Measurements from ENCODE around the gene PTGDR2.
A peak's percentile ranks its signal among the peaks of the same experiment; 100 is the strongest.

PTGDR2 gene

DNA sequence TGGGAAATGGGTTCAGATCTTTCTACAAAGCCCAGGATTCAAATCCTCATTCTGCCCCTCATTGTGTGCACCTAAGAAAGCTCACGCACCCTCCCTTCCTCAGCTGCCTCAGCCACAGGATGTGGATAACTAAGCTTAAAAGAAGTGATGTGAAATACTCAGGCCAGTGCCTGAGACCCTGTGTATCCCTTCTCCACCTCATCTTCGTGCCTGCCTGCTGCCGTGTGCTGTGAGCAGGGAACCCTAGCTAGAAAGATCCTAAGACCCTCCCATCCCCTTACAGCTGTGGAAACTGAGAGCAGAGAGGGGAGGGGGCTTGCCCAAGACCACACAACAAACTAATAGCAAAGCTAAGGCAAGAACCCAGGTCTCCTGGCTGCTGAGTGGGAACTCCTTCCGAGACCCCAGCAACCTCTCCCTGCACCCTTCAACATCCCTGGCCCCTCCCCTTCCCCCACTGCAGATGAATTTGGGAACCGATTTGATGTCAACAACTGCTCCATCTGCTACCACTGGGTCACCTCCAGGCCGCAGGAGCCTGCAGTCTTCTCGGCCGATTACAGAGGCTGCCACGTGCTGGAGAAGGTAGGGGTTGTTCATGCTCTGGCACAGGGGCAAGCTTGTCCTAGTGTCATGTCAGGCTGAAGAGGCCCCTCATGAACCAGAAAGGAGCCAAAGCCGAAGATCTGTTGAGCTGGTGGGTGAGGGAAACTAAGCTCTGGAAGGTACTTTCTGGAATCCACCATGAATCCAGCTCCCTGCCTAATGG is 13.1 kb upstream of the PTGDR2 start:
- TF ChIP-seq, protein P1, sequence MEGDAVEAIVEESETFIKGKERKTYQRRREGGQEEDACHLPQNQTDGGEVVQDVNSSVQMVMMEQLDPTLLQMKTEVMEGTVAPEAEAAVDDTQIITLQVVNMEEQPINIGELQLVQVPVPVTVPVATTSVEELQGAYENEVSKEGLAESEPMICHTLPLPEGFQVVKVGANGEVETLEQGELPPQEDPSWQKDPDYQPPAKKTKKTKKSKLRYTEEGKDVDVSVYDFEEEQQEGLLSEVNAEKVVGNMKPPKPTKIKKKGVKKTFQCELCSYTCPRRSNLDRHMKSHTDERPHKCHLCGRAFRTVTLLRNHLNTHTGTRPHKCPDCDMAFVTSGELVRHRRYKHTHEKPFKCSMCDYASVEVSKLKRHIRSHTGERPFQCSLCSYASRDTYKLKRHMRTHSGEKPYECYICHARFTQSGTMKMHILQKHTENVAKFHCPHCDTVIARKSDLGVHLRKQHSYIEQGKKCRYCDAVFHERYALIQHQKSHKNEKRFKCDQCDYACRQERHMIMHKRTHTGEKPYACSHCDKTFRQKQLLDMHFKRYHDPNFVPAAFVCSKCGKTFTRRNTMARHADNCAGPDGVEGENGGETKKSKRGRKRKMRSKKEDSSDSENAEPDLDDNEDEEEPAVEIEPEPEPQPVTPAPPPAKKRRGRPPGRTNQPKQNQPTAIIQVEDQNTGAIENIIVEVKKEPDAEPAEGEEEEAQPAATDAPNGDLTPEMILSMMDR (conservative IDR thresholded peaks at IDR 0.05): no peak
- H3K27ac ChIP-seq: no peak overlapping the region

DNA sequence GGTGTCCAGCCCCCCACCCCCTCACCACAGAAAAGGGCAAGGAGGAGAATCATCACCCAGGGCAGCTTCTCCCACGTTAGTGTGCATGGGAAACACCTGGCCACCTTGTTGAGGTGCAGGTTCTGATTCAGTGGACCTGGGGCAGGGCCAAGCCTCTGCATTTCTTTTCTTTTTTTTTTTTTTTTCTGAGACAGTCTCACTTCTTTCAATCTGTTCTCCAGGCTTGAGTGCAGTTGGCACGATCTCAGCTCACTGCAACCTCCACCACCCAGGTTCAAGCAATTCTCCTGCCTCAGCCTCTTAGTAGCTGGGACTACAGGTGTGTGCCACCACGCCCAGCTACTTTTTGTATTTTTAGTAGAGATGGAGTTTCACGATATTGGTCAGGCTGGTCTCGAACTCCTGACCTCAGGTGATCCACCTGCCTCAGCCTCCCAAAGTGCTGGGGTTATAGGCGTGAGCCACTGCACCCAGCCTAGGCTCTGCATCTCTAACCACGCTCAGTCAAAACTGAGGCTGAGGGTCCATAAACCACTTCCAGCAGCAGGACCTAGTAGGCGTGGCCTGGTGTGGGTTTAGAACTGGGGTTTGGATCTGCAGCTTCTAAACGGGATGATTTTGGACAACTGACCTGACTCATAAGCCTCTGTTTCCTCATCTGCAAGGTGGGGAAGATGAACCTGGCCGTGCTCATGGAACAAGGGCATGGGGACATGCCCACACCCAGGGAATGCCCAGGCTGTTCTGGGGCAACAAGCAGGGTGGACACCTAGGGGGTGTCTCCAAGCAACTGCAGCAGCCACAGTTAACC is 12.3 kb upstream of the PTGDR2 start:
- peak overlapping the region; percentile 76 for H3K27ac ChIP-seq
- TF ChIP-seq, protein P1 (conservative IDR thresholded peaks at IDR 0.05): no peak

DNA sequence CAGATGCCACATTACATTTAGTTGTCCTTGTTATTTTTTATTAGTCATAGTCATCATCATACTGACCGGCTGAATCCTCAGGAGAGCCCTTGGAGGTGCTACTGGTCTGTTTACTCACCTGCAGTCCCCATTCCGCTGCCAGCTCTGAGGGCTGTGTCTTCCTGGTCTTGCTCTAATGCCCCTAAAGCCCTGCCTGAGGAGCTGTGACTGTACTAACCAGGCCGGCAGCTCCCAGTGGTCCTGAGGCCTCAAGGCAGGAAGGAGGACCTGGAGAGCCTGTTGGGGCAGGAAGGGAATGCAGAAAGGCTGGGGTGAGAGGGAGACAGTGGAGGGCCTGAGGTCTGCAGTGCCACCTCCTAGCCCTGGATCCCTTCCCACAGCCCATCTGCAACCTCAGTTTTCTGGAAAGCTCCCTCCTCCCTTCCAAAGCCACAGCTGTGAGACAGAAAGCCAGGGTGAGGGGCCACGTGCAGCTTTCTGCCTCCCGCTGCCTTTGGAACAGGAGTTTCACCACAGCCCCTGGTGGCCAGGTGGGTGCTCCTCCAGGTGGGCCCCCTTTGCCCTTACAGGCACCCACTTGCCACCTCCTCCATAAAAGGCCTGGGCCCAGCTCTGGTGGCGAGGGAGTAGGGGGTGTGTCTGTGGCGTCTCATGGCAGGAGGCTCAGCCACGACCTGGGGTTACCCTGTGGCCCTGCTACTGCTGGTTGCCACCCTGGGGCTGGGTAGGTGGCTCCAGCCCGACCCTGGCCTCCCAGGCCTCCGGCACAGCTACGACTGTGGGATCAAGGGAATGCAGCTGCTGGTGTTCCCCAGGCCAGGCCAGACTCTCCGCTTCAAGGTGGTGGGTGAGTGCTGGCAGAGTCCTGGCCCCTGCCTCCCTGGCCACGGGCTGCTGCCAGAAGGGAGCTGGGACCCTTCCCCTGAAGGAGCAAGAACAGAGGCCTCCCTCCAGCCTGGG is 11.4 kb upstream of the PTGDR2 start, which contains the start of gene ZP1:
Gene ZP1 (plus strand): TSS at position 632 of the 960 bp plus-strand sequence. CDS start 20 bp downstream, at position 652.
- H3K27ac ChIP-seq: peak within 1 kb of the TSS; percentile 76

DNA sequence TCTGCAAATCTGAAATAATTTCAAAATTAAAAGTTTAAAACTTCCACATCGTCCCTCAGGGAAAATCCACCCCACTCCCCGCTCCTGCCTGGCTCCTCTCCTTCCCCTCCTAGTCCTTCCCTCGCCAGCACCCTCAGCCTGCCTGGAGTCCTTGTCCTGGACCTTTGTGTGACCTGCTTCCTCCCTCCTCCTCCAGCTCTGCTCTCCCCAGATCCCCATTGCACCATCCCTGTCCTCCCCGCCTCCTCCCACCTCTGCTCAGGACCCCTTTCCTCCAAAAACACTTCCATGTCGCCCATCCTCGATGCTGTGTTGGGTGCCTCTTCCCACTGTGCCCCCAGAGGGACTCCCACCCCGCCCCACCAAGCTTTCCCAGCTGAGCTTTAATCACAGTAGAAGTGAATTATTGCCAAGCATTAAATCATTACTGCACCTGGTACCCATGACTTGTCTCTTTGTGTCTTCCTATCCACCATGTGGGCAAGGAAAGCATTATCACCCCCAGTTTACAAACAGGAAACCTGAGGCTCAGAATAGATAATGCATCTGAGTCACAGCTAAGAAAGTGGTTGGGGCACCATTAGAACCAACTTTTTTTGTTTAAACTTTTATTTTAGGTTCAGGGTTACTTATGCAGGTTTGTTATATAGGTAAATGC is 9.2 kb upstream of the PTGDR2 start:
- TF ChIP-seq, protein P1 (conservative IDR thresholded peaks at IDR 0.05): no peak
- no peak overlapping the region for H3K27ac ChIP-seq

More for the DNA sequence above, 11.4 kb upstream of the PTGDR2 start, which contains the start of gene ZP1:
- TF ChIP-seq, protein P1 (conservative IDR thresholded peaks at IDR 0.05): no peak

DNA sequence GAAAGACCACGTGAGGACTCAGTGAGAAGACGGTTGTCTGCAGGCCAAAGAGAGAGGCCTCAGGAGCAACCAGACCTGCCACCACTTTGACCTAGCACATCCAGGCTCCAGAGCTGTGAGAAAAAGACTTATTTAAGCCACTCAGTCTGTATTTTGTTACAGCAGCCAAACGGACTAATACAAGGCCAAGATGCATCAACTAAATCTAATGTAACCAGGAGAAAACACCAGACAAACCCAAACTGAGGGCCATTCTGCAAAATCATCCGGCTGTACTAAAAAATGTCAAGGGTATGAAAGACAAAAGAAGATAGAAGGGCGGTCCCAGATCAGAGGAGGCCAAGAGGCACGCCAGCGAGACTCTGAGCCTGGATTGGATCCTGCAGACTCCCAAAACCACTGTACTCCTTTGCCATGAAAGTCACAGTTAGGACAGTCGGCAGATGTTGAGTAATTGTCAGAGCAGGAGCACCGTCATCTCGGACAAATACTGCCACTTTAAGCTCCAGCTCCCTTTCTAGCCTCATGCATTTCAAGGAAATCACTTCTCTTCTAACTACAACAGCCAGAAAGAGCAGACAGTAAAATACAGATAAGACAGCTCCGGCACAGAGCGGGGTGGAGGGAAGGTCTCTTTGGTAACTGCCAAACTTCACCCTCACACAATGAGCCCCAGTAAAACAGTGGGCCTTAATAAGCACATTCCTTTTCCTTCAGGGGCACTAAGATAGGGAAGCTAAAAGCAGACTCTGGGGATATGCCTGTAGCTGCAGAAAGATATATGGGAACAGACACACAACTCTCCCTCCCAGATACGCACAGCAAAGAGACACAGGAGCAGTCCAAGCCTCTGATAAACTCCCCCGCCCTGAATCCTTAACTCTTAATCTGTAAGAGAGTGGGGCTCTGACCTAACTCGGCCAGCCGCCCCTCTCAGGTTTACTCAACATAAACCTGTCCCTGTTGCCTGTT is 8.1 kb upstream of the PTGDR2 start:
- no peak overlapping the region for H3K27ac ChIP-seq

More for the DNA sequence above, 8.1 kb upstream of the PTGDR2 start:
- TF ChIP-seq, protein P1 (conservative IDR thresholded peaks at IDR 0.05): no peak
